HepG2 (cell line): ENCODE results near the gene PSMB3. TPM values are rescaled to one million over a fixed set of nuclear protein-coding genes. Genes with fewer than 3 reads are reported as not detected.

Source experiments
- FOXA1 ChIP-seq, 2 experiments: fragments of 450-650 bp in 1 of 2; sonication (generic) in 1 of 2; formaldehyde crosslinking in 1 of 2; IDR thresholded peaks; 2 replicates each; pipeline versions ENCODE4 v1.4.0 to v1.6.1; 2016 to 2020; ENCODE audit warnings: missing genetic modification reagents in 1 of 2
- MNT ChIP-seq: fragments of 450-650 bp; IDR thresholded peaks from 2 replicates; pipeline ENCODE4 v1.6.1; 2016
- SP4 ChIP-seq: sonication (generic); formaldehyde crosslinking; IDR thresholded peaks from 2 replicates; pipeline ENCODE4 v1.8.1; 2023; ENCODE audit warnings: mild to moderate bottlenecking, missing genetic modification reagents
- TCF12 ChIP-seq, 2 experiments: fragments of 450-650 bp in 1 of 2; sonication (generic) in 1 of 2; formaldehyde crosslinking in 1 of 2; IDR thresholded peaks; 2 replicates each; pipeline versions ENCODE4 v1.6.1 to v1.8.0; 2017 to 2022; ENCODE audit warnings: antibody characterized with exemption in 1 of 2, mild to moderate bottlenecking in 1 of 2, missing genetic modification reagents in 1 of 2, moderate library complexity in 1 of 2
- ZFP1 ChIP-seq: IDR thresholded peaks from 2 replicates; pipeline ENCODE4 v1.6.1; 2016
- ZNF562 ChIP-seq: sonication (generic); formaldehyde crosslinking; IDR thresholded peaks from 2 replicates; pipeline ENCODE4 v1.8.0; 2022; ENCODE audit warnings: missing genetic modification reagents, borderline replicate concordance
- ZNF567 ChIP-seq: sonication (generic); formaldehyde crosslinking; IDR thresholded peaks from 2 replicates; pipeline ENCODE4 v1.8.1; 2023; ENCODE audit warnings: mild to moderate bottlenecking, missing genetic modification reagents, borderline replicate concordance
- ZNF605 ChIP-seq: sonication (generic); formaldehyde crosslinking; IDR thresholded peaks from 2 replicates; pipeline ENCODE4 v1.8.0; 2022; ENCODE audit warnings: mild to moderate bottlenecking, missing genetic modification reagents
- polyA plus RNA-seq, 8 experiments: library from polyadenylated mRNA; depleted of rRNA in 3 of 8; stranded (reverse) in 7 of 8; unstranded in 1 of 8; fragments of >200 nt; fragmentation: Illumina TruSeq in 4 of 8; extraction: Trizol in 4 of 8; gene quantifications; 2 replicates each; pipeline versions ENCODE4 v1.2.1 to v1.2.3, GENCODE V29; 2011 to 2016; ENCODE audit warnings: low read depth in 4 of 8, missing spikeins in 1 of 8, mixed read lengths in 1 of 8; ENCODE audit not compliant: insufficient read depth in 1 of 8
- total RNA-seq, 5 experiments: library from RNA; depleted of rRNA; stranded (reverse); fragments of >200 nt; fragmentation: Illumina TruSeq; extraction: Trizol; gene quantifications; 2 replicates each; pipeline ENCODE4 v1.2.3, GENCODE V29; 2016; ENCODE audit warnings: low read depth in 1 of 5
- TF ChIP-seq, protein P1 (sequence below): sonication (generic); formaldehyde crosslinking; IDR thresholded peaks from 2 replicates; pipeline ENCODE4 v1.4.0; 2020; ENCODE audit warnings: missing genetic modification reagents, mild to moderate bottlenecking, borderline replicate concordance
- TF ChIP-seq, protein P2 (sequence below): sonication (generic); formaldehyde crosslinking; IDR thresholded peaks from 2 replicates; pipeline ENCODE4 v1.4.0; 2020; ENCODE audit warnings: missing genetic modification reagents
- TF ChIP-seq, protein P3 (sequence below): fragments of 450-650 bp; IDR thresholded peaks from 2 replicates; pipeline ENCODE4 v1.6.1; 2017; ENCODE audit warnings: mild to moderate bottlenecking

PSMB3 gene
- total and polyA plus RNA-seq, 2 of the 13 experiments (the other 11 are each of a cell fraction or from before 2014, with no cell fraction given): 366 to 517 TPM

- TF ChIP-seq, protein P1, sequence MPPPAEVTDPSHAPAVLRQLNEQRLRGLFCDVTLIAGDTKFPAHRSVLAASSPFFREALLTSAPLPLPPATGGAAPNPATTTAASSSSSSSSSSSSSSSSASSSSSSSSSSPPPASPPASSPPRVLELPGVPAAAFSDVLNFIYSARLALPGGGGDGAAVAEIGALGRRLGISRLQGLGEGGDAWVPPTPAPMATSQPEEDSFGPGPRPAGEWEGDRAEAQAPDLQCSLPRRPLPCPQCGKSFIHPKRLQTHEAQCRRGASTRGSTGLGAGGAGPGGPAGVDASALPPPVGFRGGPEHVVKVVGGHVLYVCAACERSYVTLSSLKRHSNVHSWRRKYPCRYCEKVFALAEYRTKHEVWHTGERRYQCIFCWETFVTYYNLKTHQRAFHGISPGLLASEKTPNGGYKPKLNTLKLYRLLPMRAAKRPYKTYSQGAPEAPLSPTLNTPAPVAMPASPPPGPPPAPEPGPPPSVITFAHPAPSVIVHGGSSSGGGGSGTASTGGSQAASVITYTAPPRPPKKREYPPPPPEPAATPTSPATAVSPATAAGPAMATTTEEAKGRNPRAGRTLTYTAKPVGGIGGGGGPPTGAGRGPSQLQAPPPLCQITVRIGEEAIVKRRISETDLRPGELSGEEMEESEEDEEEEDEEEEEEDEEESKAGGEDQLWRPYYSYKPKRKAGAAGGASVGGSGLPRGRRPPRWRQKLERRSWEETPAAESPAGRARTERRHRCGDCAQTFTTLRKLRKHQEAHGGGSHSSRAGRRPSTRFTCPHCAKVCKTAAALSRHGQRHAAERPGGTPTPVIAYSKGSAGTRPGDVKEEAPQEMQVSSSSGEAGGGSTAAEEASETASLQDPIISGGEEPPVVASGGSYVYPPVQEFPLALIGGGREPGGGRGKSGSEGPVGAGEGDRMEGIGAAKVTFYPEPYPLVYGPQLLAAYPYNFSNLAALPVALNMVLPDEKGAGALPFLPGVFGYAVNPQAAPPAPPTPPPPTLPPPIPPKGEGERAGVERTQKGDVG (CRISPR knock-in tag): peak; percentile 77
- TF ChIP-seq ZNF562 (CRISPR knock-in tag) (no peak), TCF12 (IDR thresholded peaks at IDR 0.05) (no peak), TCF12 (CRISPR knock-in tag; IDR thresholded peaks at IDR 0.05) (no peak), ZFP1 (CRISPR knock-in tag) (peak; percentile 27; the same call in 1 of the 2 replicates), SP4 (CRISPR knock-in tag) (peak; percentile 60), ZNF605 (CRISPR knock-in tag) (peak; percentile 84), ZNF567 (CRISPR knock-in tag) (no peak; the same call in 1 of the 2 replicates), MNT (no peak), FOXA1 (IDR thresholded peaks at IDR 0.05) (no peak), FOXA1 (CRISPR knock-in tag; IDR thresholded peaks at IDR 0.05) (no peak)
- TF ChIP-seq, protein P2, sequence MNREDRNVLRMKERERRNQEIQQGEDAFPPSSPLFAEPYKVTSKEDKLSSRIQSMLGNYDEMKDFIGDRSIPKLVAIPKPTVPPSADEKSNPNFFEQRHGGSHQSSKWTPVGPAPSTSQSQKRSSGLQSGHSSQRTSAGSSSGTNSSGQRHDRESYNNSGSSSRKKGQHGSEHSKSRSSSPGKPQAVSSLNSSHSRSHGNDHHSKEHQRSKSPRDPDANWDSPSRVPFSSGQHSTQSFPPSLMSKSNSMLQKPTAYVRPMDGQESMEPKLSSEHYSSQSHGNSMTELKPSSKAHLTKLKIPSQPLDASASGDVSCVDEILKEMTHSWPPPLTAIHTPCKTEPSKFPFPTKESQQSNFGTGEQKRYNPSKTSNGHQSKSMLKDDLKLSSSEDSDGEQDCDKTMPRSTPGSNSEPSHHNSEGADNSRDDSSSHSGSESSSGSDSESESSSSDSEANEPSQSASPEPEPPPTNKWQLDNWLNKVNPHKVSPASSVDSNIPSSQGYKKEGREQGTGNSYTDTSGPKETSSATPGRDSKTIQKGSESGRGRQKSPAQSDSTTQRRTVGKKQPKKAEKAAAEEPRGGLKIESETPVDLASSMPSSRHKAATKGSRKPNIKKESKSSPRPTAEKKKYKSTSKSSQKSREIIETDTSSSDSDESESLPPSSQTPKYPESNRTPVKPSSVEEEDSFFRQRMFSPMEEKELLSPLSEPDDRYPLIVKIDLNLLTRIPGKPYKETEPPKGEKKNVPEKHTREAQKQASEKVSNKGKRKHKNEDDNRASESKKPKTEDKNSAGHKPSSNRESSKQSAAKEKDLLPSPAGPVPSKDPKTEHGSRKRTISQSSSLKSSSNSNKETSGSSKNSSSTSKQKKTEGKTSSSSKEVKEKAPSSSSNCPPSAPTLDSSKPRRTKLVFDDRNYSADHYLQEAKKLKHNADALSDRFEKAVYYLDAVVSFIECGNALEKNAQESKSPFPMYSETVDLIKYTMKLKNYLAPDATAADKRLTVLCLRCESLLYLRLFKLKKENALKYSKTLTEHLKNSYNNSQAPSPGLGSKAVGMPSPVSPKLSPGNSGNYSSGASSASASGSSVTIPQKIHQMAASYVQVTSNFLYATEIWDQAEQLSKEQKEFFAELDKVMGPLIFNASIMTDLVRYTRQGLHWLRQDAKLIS: 0 out of 2 replicates have a peak, but pooled peaks have one; percentile 24
- TF ChIP-seq, protein P3, sequence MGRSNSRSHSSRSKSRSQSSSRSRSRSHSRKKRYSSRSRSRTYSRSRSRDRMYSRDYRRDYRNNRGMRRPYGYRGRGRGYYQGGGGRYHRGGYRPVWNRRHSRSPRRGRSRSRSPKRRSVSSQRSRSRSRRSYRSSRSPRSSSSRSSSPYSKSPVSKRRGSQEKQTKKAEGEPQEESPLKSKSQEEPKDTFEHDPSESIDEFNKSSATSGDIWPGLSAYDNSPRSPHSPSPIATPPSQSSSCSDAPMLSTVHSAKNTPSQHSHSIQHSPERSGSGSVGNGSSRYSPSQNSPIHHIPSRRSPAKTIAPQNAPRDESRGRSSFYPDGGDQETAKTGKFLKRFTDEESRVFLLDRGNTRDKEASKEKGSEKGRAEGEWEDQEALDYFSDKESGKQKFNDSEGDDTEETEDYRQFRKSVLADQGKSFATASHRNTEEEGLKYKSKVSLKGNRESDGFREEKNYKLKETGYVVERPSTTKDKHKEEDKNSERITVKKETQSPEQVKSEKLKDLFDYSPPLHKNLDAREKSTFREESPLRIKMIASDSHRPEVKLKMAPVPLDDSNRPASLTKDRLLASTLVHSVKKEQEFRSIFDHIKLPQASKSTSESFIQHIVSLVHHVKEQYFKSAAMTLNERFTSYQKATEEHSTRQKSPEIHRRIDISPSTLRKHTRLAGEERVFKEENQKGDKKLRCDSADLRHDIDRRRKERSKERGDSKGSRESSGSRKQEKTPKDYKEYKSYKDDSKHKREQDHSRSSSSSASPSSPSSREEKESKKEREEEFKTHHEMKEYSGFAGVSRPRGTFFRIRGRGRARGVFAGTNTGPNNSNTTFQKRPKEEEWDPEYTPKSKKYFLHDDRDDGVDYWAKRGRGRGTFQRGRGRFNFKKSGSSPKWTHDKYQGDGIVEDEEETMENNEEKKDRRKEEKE: no peak
Measured at GRCh38 chr17:38749223-38750043, 3.1 kb upstream of the PSMB3 start (continued).
